HG02759 (cell line): ENCODE measurements around the gene ZNF74.

Experiments used
- ATAC-seq: cut with Tn5 transposase; IDR thresholded peaks from one replicate; pipeline ENCODE4 v1.9.1; 2021; ENCODE audit warnings: mild to moderate bottlenecking, moderate library complexity; ENCODE audit not compliant: unreplicated experiment

The ZNF74 gene

GRCh38 chr22:20418211-20418788, 24.3 kb downstream of the ZNF74 start:
- no peak for ATAC-seq

GRCh38 chr22:20419664-20419951, 25.7 kb downstream of the ZNF74 start:
- no peak for ATAC-seq

- ATAC-seq = no peak
Observed at GRCh38 chr22:20420157-20420842, 26.3 kb downstream of the ZNF74 start.

GRCh38 chr22:20421507-20421874, 27.5 kb downstream of the ZNF74 start:
- ATAC-seq = no peak

- ATAC-seq = no peak
Observed at GRCh38 chr22:20422271-20423007, 28.5 kb downstream of the ZNF74 start.

- ATAC-seq = no peak
Observed at GRCh38 chr22:20423008-20423905, 29.3 kb downstream of the ZNF74 start.

GRCh38 chr22:20423906-20424551, 30.1 kb downstream of the ZNF74 start:
- ATAC-seq = no peak

- no peak for ATAC-seq
Observed at GRCh38 chr22:20424568-20424931, 30.6 kb downstream of the ZNF74 start.

GRCh38 chr22:20424932-20425565, 31.1 kb downstream of the ZNF74 start:
- no peak for ATAC-seq

- no peak for ATAC-seq
Observed at GRCh38 chr22:20425566-20426258, 31.8 kb downstream of the ZNF74 start.

- ATAC-seq = no peak
Observed at GRCh38 chr22:20426259-20426615, 32.3 kb downstream of the ZNF74 start.

- no peak for ATAC-seq
Observed at GRCh38 chr22:20427104-20427944, 33.4 kb downstream of the ZNF74 start.

GRCh38 chr22:20427945-20428417, 34.0 kb downstream of the ZNF74 start:
- no peak for ATAC-seq

- no peak for ATAC-seq
Observed at GRCh38 chr22:20428496-20429253, 34.7 kb downstream of the ZNF74 start.

GRCh38 chr22:20429254-20430100, 35.5 kb downstream of the ZNF74 start:
- ATAC-seq = peak; percentile 58

- ATAC-seq = no peak
Observed at GRCh38 chr22:20430101-20430719, 36.3 kb downstream of the ZNF74 start.
